Suppressor macrophage treated with lipopolysaccharide for 4 hours (primary cell): ENCODE measurements around the gene NUP188.
"Not testable (repeated sequence)": the region's sequence is repeated elsewhere in the genome, so short reads cannot be mapped to it uniquely, and the experiment has no call there.

Source experiments
- DNase-seq: peaks from one replicate; pipeline ENCODE4 v3.0.0-alpha.2; 2020

Gene NUP188

DNA sequence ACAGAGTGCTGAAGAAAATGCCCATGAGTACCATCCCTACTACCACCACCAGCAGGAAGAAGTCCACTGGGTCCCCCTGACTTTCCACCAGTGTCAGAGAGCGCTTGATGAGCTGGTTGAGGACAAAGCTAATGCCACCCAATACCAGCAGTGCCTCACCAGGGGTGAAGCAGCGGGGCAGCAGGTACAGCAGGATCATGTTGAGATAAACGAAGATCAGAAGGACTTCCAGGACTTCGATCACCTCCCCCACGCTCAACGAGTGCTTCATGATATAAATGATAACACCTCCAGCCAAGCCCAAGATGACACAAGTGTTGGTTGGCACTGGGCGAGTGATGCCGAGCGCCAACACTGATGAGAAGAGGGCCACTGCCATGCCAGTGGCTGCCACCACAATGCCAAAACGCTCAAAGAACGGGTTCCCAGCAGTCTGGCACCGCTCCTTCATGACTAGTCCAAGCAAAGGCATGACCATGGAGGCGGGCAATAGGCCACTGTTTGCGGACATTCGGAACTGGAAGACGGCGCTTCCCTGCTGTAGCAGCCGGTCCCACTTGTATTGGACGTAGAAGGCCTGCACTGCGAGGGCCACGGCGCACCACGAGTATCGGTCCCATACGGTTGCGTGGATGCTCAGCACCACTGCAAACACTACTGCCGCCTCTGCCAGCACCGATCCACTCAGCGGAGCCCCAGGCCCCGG lies 775 bp upstream of the NUP188 start:
- peak; percentile 12 for DNase-seq

DNA sequence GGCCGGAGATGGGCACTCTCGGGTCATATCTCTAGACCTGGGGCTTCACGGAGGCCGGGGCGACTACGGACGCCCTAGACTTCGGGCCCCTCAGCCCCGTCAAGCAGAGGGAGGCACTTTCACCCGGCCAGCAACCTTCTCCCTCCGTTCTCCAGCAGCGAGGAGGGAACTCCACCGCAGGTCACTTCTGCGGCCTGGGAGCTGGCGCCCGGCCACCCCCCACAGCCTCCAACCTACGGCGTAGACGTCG lies 297 bp upstream of the NUP188 start:
- no peak for DNase-seq

DNA sequence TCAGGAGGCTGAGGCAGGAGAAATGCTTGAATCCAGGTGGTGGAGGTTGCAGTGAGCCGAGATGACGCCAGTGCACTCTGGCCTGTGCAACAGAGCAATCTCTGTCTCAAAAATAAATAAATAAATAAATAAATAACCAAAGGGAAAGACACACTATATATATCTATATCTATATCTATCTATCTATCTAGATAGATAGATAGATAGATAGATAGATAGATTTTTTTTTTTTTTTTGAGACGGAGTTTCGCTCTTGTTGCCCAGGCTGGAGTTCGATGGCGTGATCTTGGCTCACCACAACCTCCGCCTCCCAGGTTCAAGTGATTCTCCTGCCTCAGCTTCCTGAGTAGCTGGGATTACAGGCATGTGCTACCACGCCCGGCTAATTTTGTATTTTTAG lies 13.9 kb downstream of the NUP188 start:
- not testable (repeated sequence) for DNase-seq

DNA sequence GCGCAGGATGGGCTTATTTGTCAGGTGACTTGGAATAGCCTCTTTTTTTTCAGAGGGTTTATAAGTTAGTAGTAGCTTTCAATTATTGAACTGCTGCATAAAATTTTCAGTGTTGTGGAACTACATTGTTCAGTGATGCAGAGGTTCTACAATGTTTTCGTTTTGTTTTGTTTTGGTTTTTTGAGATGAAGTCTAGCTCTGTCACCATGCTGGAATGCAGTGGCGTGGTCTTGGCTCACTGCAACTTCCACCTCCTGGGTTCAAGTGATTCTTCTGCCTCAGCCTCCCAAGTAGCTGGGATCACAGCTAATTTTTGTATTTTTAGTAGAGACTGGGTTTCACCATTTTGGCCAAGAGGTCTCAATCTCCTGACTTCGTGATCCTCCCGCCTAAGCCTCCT lies 22.0 kb downstream of the NUP188 start:
- DNase-seq: no peak

DNA sequence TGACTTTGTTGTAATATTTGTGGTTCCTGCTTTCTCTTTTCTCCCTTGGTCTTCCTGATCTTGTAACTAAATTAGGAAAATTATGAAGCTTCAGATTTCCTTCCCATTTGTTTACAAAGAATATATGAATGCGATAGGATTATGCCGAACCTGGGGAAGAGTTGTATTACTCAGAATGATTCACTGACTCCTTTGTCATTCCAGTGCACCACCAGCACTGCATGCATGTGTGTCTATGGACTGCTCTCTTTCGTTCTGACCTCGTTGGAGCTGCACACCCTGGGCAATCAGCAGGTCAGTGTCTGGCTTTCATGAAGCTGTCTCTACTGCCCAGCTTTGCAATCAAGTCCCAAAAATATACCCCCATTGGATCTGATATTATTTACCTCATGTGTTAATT lies 25.5 kb downstream of the NUP188 start:
- no peak for DNase-seq

DNA sequence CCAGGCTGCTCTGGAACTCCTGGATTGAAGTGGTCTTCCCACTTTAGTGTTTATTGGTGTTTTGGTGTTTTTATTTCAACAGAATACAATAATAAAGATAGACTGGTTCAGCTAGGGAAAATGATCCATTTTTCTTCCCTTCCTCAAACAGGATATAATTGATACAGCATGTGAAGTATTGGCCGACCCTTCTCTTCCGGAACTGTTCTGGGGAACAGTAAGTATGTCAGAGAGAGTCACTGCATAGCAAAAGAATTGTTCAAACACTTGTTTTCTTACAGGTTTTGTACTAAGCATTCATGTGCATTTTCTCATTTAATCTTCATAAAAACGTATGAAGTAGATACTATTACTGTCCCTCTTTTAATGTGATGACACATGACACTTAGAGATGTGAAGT lies 31.6 kb downstream of the NUP188 start:
- no peak for DNase-seq

- DNase-seq: no peak
Measured at GRCh38 chr9:128983536-128983935, 36.0 kb downstream of the NUP188 start.

DNA sequence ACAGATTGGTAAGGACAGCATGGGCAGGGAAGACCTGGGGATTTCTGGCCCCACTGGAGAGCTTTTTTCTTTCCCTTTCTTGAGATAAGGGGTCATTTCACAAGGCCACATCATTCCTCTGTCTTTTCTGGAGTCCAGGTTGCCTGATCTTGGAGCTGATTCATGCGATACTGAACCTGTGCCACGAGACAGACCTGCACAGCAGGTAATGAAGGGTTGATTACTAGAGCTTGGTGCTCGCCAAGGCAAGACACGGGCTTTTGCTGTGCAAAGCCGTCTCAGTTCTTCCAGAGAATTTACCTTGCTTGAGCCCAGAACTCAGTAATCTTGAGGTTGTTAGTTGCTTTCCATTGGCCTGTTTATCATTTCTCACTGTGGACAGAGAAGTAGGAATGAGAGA lies 39.2 kb downstream of the NUP188 start:
- no peak for DNase-seq

GRCh38 chr9:128987805-128988204 lies 40.3 kb downstream of the NUP188 start:
- DNase-seq: no peak

GRCh38 chr9:128992995-128993394 lies 45.5 kb downstream of the NUP188 start:
- DNase-seq: no peak

- no peak for DNase-seq
Measured at GRCh38 chr9:128995791-128996190, 48.3 kb downstream of the NUP188 start.

- DNase-seq: no peak
Measured at GRCh38 chr9:128998462-128998861, 51.0 kb downstream of the NUP188 start.

- no peak for DNase-seq
Measured at GRCh38 chr9:128999581-129000206, 52.2 kb downstream of the NUP188 start.

DNA sequence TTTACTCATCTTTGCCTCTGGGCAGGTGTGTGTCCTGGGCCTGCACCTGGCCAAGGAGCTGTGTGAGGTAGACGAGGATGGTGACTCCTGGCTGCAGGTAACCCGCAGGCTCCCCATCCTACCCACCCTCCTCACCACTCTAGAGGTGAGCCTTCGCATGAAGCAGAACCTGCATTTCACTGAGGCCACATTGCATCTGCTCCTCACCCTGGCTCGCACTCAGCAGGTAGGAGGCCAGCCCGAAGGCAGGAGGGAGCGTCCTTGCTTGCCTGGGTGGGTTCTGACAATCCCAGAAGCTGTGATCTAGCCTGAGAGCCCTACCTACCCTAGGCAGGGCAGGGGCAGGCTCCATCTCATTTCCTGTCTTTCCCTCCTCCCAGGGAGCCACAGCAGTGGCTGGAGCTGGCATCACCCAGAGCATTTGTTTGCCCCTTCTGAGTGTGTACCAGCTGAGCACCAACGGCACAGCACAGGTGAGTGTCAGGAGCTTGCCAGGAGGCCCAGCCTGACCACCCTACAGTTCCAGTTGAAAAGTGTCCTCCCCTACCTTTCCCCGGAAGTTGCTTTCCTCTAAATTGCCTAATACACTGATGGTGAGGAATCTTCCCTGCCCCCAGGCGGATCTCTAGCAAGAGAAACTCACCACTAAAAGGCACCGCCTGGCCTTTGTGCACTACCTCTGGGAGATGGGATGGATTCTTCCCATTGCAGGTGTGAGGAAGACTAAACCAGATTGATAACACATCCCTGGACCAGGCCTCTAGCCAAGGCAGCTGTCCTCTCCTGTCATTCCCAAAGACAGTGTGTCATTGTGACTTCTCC lies 54.2 kb downstream of the NUP188 start:
- DNase-seq: no peak

- no peak for DNase-seq
Measured at GRCh38 chr9:129002992-129003391, 55.5 kb downstream of the NUP188 start.

- not testable (repeated sequence) for DNase-seq
Measured at GRCh38 chr9:129004173-129004572, 56.7 kb downstream of the NUP188 start.

DNA sequence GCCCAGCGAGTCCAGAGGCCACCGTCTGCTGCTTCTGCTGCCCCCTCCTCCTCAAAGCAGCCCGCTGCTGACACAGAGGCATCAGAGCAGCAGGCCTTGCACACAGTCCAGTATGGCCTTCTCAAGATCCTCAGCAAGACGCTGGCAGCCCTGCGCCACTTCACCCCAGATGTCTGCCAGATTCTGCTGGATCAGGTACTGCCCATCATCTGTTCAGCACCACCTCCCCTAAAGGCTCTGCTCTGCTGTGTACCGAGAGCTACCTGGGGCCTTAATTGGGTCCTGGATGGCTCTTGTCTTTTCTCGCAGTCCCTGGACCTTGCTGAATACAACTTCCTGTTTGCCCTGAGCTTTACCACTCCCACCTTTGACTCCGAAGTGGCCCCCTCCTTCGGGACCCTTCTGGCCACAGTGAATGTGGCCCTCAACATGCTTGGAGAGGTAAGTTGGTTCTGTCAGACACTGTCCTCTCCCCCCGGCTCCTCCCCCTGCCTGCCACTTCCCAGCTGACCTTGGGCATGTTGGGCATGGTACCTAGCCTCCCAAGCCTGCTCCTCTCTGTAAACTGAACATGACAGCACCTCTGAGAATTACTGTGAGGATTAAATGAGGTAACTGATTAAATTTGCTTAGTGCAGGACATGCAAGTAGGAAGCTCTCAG lies 58.0 kb downstream of the NUP188 start:
- DNase-seq: no peak

DNA sequence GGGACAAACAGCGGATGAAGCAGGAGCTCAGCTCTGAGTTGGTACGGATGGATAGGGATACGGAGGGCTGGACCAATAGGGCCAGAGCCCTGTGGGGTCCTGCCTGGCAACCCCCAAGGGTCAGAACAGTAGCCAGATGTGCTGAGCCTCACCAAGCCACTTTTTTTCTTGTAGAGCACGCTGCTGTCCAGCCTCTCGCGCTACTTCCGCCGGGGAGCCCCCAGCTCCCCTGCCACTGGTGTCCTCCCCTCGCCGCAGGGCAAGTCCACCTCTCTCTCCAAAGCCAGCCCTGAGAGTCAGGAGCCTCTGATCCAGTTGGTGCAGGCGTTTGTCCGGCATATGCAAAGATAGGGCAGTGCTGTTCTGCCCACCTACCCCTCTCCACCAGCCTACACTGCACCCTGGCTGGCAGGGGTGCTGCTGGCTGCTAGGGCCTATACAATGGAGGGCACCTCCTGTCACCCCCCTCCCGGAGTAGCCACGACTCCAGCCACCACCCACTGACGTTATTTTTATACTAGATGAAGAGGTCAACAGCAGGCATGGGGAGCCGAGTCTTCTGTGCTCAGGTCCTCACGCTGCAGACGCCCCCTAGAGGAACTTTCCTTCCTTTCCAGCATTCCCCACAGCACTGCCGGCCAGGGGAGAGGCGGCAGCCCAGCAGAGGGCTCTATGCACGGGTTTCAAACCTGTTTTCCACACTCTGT lies 59.0 kb downstream of the NUP188 start:
- peak; percentile 73 for DNase-seq

DNA sequence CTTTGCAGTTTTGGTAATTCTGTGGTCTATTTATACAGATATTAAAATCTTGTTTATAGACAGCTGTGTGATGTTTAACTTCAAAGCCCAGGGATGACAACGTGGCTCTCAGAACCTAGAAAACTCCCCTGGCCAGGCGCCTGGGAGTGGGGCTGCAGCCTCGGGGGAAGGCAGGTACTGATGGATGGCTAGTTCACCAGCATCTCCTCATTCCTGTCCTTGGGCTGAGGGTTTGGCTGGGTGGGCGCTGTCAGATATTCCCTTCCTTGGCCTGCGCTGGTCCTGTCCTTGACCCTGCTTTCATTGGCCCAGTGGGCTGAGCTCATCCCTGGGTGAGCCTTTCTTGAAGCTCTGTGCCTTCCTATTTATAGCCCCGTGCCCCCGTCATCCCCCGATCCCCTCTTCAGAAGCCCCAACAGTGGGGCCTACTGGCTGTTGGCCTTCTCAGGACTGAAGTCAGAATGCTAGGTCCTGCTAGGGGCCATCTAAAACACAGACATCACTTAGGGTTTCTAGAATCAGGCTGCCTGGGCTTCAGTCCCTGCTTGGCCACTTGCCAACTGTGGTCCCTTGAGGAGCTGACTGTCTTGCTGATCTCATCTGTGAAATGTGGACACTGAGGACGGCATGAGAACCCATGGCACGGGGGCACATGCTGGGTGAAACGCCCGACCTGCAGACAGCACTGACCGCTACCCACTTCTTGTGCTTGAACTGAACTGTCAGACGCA lies 59.7 kb downstream of the NUP188 start:
- DNase-seq: no peak

GRCh38 chr9:129007766-129008468 lies 60.4 kb downstream of the NUP188 start:
- no peak for DNase-seq

DNA sequence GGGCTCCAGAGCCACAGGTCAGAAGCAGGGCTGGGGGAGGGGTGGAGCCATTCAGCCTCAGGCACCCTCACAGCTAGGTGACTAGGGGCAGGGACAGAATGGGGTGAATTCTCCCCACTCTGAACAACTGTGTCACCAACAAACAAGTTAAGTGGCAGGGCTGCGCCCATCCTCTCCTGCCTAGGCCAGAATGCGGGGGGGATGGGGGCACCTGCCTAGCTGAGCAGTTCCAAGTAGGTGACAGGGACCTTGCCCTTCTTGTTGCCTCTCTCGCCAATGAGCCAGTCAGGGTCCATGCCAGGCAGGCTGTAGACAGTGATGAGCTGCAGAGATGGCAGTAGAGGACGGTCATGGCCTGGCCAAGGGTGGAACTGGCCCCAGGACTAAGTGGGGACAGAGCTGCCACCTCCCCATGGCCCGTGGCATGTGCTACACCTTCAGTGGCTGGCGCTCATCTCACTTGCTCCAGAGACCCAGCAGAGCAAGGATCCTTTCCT lies 61.0 kb downstream of the NUP188 start:
- DNase-seq: no peak
